Measurements from ENCODE around the gene SKAP1. TPM values are rescaled to one million over a fixed set of nuclear protein-coding genes. Genes with fewer than 3 reads are reported as not detected.

The SKAP1 gene
- total RNA-seq, 2 experiments from 2014 or later: 1.2 TPM; not detected in 1

- BruUV-seq (replicated peaks): no TSS peak
- Histone ChIP-seq H4K20me1 (ENCODE audit: insufficient read depth, low read length) (no peaks in the 10 kb centered on the region; the same call in 1 of the 2 replicates), H3K36me3 (ENCODE audit: insufficient read depth, low read length) (no peaks in the 10 kb centered on the region), H3K9me3 (ENCODE audit: low read length) (no peaks in the 10 kb centered on the region), H2AFZ (ENCODE audit: low read length) (no peak overlapping the region), H3K4me1 (ENCODE audit: insufficient read depth, low read length, poor library complexity, severe bottlenecking) (no peaks in the 10 kb centered on the region), H3K9me2 (ENCODE audit: insufficient read depth, low read length) (no peaks in the 10 kb centered on the region), H3K4me2 (ENCODE audit: low read length) (no peak overlapping the region), H3K27ac (ENCODE audit: low read depth, low read length, poor library complexity, severe bottlenecking) (no peak overlapping the region), H3K4me3 (ENCODE audit: low read depth, low read length, poor library complexity, severe bottlenecking) (no peak overlapping the region), H3K79me2 (ENCODE audit: insufficient read depth, low read depth, low read length) (no peaks in the 10 kb centered on the region)
- no peak for TF ChIP-seq CTCF (conservative IDR thresholded peaks at IDR 0.05; ENCODE audit: low read length)
- TF ChIP-seq EZH2phosphoT487 (IDR thresholded peaks at IDR 0.05; ENCODE audit: borderline replicate concordance, low read depth, low read length): no peak
- no peak for DNase-seq (ENCODE audit: low spot score)
- intact Hi-C loops (cut with micrococcal nuclease; ENCODE audit: unreplicated experiment): no loop called here
- ChIA-PET CTCF (ENCODE audit: unreplicated experiment) (no interaction called here), POLR2A (no interaction called here)
These were observed 144.4 kb downstream of the SKAP1 start for GRCh38 chr17:48285614-48286013.

- POLR2A ChIA-PET: no interaction called here
- intact Hi-C loops (cut with micrococcal nuclease; ENCODE audit: unreplicated experiment): no loop called here
These were observed 146.1 kb downstream of the SKAP1 start for GRCh38 chr17:48283907-48284306.

More at GRCh38 chr17:48283907-48284306, 146.1 kb downstream of the SKAP1 start:
- H3K4me1 ChIP-seq (ENCODE audit: insufficient read depth, low read length, poor library complexity, severe bottlenecking): no peaks in the 10 kb centered on the region
- no peak overlapping the region for H2AFZ ChIP-seq (ENCODE audit: low read length)
- TF ChIP-seq EZH2phosphoT487 (IDR thresholded peaks at IDR 0.05; ENCODE audit: borderline replicate concordance, low read depth, low read length) (no peak), CTCF (conservative IDR thresholded peaks at IDR 0.05; ENCODE audit: low read length) (no peak)
- CTCF ChIA-PET (ENCODE audit: unreplicated experiment): interaction anchor here (1.0 kb wide), 1 partner anchor 21 kb away, joined by 3 read pairs; no protein-coding TSS in a partner anchor
- H3K79me2 ChIP-seq (ENCODE audit: insufficient read depth, low read depth, low read length): no peaks in the 10 kb centered on the region
- H4K20me1 ChIP-seq (ENCODE audit: insufficient read depth, low read length): no peaks in the 10 kb centered on the region; the same call in 1 of the 2 replicates
- H3K9me2 ChIP-seq (ENCODE audit: insufficient read depth, low read length): no peaks in the 10 kb centered on the region
- H3K36me3 ChIP-seq (ENCODE audit: insufficient read depth, low read length): no peaks in the 10 kb centered on the region
- no peak for DNase-seq (ENCODE audit: low spot score)
- H3K27ac ChIP-seq (ENCODE audit: low read depth, low read length, poor library complexity, severe bottlenecking): no peak overlapping the region
- BruUV-seq (replicated peaks): no TSS peak
- no peak overlapping the region for H3K4me2 ChIP-seq (ENCODE audit: low read length)
- H3K4me3 ChIP-seq (ENCODE audit: low read depth, low read length, poor library complexity, severe bottlenecking): no peak overlapping the region
- H3K9me3 ChIP-seq (ENCODE audit: low read length): no peaks in the 10 kb centered on the region

All from OCI-LY7 (cell line).